WI38 (cell line): ENCODE measurements around the gene HDAC4.

Source experiments
- H3K4me3 ChIP-seq: 2 replicates; pipeline ENCODE4 v1.5.1; 2011; ENCODE audit warnings: low read depth, mild to moderate bottlenecking, control low read depth, low read length
- CTCF ChIP-seq: IDR thresholded peaks from 2 replicates; pipeline ENCODE4 v1.5.1; 2012; ENCODE audit warnings: low read depth, mild to moderate bottlenecking, control low read depth, low read length

The HDAC4 gene

GRCh38 chr2:239307221-239307569, 93.6 kb downstream of the HDAC4 start:
- TF ChIP-seq CTCF: no peak
- no peak overlapping the region for H3K4me3 ChIP-seq

GRCh38 chr2:239306274-239307220, 94.3 kb downstream of the HDAC4 start:
- H3K4me3 ChIP-seq: no peak overlapping the region
- TF ChIP-seq CTCF: no peak

- TF ChIP-seq CTCF: no peak
- no peak overlapping the region for H3K4me3 ChIP-seq
These were observed 95.0 kb downstream of the HDAC4 start for GRCh38 chr2:239305771-239306170.

GRCh38 chr2:239305222-239305575, 95.6 kb downstream of the HDAC4 start:
- TF ChIP-seq CTCF: no peak
- no peak overlapping the region for H3K4me3 ChIP-seq

- TF ChIP-seq CTCF: no peak
- no peak overlapping the region for H3K4me3 ChIP-seq
These were observed 96.1 kb downstream of the HDAC4 start for GRCh38 chr2:239304533-239305221.

- TF ChIP-seq CTCF: no peak
- H3K4me3 ChIP-seq: no peak overlapping the region
These were observed 96.9 kb downstream of the HDAC4 start for GRCh38 chr2:239303711-239304532.
